AG04449 (cell line): Measurements from ENCODE around the gene PFKP.
"Not testable (repeated sequence)": the region's sequence is repeated elsewhere in the genome, so short reads cannot be mapped to it uniquely, and the experiment has no call there.

Experiments used
- CTCF ChIA-PET: fragments of 350-600 bp; formaldehyde crosslinking; extraction: SDS; loops from one replicate; lab custom pipeline; 2021; ENCODE audit warnings: antibody characterized with exemption; lab: Yijun Ruan, JAX
- POLR2A ChIA-PET: fragments of 400-600, 350-600 bp; formaldehyde crosslinking; extraction: SDS; loops from one replicate; lab custom pipeline; 2020; ENCODE audit warnings: antibody characterized with exemption, inconsistent platforms; lab: Yijun Ruan, JAX
- DNase-seq: peaks from one replicate; pipeline ENCODE4 v3.0.0-alpha.2; 2010; ENCODE audit warnings: low read depth, low spot score
- H3K4me3 ChIP-seq: 2 replicates; pipeline ENCODE4 v1.5.1; 2011; ENCODE audit warnings: low read depth, mild to moderate bottlenecking, control low read depth, low read length
- TF ChIP-seq, protein P1 (sequence below): IDR thresholded peaks from one replicate; pipeline ENCODE4 v1.5.1; 2011; ENCODE audit warnings: mild to moderate bottlenecking, moderate library complexity, low read length, control low read depth, inconsistent platforms; ENCODE audit not compliant: insufficient read depth; ENCODE audit errors: missing control alignments

The PFKP gene

DNA sequence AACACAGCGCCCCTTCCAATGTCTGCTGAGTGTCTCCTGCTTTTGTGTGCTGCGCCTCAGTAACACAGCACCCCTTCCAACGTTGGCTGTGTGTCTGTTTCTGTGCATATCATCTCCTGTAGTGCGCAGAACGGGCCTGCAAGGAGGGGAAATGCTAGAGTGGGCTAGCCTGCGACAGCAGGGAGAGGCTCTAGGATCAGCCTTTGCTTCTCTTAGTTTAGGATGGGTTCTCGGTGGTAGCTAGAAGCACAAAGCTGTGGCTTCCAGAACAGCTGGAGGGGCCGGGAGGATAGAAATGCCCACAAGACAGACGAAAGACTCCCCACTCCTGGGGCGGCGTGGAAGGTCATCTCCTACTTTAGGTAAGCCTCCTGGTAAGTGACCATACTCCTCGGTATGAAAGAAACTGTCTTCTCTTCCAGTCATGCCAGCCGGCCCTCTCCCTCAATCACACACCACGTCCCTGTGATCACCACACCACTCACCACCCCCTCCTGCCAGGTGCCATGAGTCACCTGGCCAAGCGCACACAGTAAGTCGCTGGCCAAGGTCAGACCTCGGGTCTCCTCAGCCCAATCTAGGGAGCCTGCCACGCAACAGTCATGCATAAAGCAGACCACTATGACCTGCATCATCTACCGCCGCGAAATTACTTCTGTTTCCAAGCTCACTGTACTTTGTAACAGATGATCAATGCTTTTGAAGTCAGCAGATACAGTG lies 100.4 kb downstream of the PFKP start:
- ChIA-PET CTCF (no interaction called here), POLR2A (no interaction called here)
- TF ChIP-seq, protein P1, sequence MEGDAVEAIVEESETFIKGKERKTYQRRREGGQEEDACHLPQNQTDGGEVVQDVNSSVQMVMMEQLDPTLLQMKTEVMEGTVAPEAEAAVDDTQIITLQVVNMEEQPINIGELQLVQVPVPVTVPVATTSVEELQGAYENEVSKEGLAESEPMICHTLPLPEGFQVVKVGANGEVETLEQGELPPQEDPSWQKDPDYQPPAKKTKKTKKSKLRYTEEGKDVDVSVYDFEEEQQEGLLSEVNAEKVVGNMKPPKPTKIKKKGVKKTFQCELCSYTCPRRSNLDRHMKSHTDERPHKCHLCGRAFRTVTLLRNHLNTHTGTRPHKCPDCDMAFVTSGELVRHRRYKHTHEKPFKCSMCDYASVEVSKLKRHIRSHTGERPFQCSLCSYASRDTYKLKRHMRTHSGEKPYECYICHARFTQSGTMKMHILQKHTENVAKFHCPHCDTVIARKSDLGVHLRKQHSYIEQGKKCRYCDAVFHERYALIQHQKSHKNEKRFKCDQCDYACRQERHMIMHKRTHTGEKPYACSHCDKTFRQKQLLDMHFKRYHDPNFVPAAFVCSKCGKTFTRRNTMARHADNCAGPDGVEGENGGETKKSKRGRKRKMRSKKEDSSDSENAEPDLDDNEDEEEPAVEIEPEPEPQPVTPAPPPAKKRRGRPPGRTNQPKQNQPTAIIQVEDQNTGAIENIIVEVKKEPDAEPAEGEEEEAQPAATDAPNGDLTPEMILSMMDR, result no peak
- no peak overlapping the region for H3K4me3 ChIP-seq
- DNase-seq, result no peak

DNA sequence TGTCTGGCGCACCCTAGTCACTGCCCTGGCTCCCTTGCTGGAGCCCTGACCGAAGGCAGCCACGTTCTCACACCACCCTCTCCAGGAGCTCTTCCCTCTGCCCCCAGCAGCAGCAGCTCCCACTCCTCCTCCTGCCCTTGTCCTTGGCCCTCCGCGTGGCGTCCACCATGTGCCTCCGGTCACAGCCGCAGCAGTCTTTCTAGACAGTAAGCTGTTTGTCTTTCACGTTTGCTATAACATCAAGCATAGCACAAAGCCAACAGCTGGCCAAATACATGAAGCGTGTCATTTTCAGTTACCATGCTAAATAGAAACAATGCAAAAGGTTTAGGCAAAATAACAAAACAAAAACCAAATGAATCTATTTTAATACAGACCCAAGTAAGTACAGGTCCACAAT lies 101.9 kb downstream of the PFKP start:
- H3K4me3 ChIP-seq, result no peak overlapping the region
- DNase-seq, result no peak
- ChIA-PET POLR2A (no interaction called here), CTCF (no interaction called here)
- TF ChIP-seq, protein P1, result no peak

DNA sequence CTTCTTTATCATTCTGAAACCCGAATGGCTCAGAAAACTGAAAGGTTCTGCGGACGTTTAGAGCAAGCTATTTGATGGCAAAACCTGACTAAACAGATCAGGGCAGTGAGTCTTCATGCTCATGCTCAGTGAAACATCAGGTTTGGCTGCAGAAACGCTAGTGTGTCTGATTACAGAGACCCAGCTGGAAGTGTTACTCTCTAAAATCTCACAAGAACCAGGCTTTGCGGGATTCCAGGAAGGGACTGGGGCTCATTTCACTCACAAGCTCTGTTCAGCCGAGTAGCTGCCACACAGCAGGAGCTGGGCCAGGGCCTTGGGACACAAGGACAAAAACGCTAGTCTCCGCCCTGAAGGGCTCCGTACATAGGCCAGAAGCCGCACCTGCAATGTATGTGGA lies 102.3 kb downstream of the PFKP start:
- no peak for DNase-seq
- H3K4me3 ChIP-seq, result no peak overlapping the region
- TF ChIP-seq, protein P1, result no peak
- CTCF ChIA-PET, result no interaction called here
- POLR2A ChIA-PET, result no interaction called here

DNA sequence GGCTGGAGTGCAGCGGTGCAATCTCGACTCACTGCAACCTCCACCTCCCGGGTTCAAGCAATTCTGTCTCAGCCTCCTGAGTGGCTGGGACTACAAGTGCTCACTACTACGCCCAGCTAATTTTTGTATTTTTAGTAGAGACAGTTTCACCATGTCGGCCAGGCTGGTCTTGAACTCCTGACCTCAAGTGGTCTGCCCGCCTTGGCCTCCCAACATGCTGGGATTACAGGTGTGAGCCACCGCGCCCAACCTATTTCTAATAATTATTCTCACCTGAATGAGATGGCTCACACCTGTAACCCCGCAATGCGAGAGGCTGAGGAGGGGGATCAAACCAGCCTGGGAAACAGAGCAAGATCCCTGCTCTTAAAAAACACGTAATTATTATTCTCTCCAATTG lies 104.1 kb downstream of the PFKP start:
- POLR2A ChIA-PET, DNase-seq, CTCF ChIA-PET: not testable (repeated sequence)
- peak overlapping the region; percentile 84 for H3K4me3 ChIP-seq

DNA sequence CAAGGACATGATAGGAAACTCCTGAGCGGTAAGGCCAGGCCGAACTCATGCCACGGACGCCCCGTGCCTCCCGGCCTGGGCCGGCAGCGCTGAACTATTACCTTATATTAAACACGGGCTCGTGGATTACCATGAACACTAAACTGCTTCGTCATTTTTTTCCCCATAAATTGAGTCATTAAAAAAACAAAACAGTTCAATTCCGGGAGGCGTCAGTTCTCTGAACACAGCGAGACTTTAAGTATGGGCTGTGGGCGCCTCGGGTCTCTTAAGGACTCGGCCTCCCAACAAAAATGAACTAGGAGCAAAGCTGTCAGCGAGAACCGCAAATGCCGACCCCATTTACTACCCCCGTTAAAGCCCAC lies 104.7 kb downstream of the PFKP start:
- H3K4me3 ChIP-seq, result peak overlapping the region; percentile 84
- ChIA-PET CTCF (no interaction called here), POLR2A (interaction anchor here (0.9 to 1.3 kb wide), 5 partner anchors 8 to 613 kb away, joined by 3 to 9 read pairs (median 6); partner anchors contain the start of gene KLF6)
- DNase-seq, result no peak
- TF ChIP-seq, protein P1, result no peak

DNA sequence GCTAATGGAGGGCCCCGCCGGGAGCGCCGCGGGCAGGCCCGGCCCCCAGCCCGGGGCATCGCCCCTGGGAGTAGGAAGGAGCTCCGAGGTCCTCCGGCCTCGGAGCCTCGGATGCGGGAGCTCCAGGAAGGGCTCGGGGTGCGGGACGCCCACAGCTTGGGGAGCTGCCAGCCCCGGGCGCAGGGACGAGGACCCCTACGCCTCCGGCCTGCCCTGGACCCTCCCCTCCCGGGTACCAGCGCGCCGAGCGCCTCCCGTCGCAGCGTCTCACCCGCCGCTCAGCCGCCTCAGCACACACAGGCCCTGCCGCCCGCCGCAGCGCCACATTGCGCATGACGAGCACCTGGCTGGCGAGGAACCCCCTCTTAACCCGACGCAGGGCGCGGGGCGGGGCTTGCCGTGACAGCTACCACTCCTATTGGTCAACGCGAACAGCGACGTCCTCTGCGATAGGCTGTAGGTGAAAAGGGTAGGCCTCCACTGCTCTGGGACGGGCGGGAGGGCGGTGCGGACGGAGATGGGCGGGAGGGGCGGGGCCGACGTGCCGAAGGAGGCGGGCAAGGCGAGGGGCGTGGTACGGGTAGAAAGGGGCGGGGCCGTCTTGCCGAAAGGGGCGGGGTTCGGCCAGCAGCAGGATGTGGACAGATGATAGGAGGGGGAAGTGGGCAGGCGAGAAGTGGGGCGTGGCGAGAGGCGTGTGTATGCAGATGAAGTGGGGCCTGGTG lies 105.3 kb downstream of the PFKP start, which contains the start of gene PITRM1:
TSS of gene PITRM1 (minus strand) at position 337 of the 725 bp plus-strand sequence. CDS start at position 327, 10 bp downstream.
- TF ChIP-seq, protein P1, result no peak
- peak; percentile 93 for DNase-seq
- H3K4me3 ChIP-seq, result peak within 1 kb of the TSS; percentile 84
- ChIA-PET CTCF (no interaction called here), POLR2A (interaction anchor here (0.5 to 1.3 kb wide), 6 partner anchors 9 to 613 kb away, joined by 3 to 9 read pairs (median 4); partner anchors contain the start of gene KLF6)
